Germinal center (tissue), 1 donor: Measurements from ENCODE around the gene CERS4.
"Not testable (repeated sequence)": the region's sequence is repeated elsewhere in the genome, so short reads cannot be mapped to it uniquely, and the experiment has no call there.

ENCODE experiments used
- DNase-seq: peaks from one replicate; pipeline ENCODE4 v3.0.0; 2012; ENCODE audit warnings: mixed read lengths, low spot score

CERS4 gene

GRCh38 chr19:8210421-8211101 lies 1.4 kb downstream of the CERS4 start:
- peak; percentile 83 for DNase-seq

- DNase-seq = no peak
Observed at GRCh38 chr19:8212212-8212611, 3.0 kb downstream of the CERS4 start.

- DNase-seq = no peak
Observed at GRCh38 chr19:8212916-8213315, 3.7 kb downstream of the CERS4 start.

GRCh38 chr19:8213827-8214672 lies 4.9 kb downstream of the CERS4 start:
- no peak for DNase-seq

GRCh38 chr19:8214802-8215201 lies 5.6 kb downstream of the CERS4 start:
- DNase-seq = no peak

GRCh38 chr19:8215783-8216182 lies 6.6 kb downstream of the CERS4 start:
- no peak for DNase-seq

- DNase-seq = no peak
Observed at GRCh38 chr19:8216357-8216756, 7.2 kb downstream of the CERS4 start.

- DNase-seq = not testable (repeated sequence)
Observed at GRCh38 chr19:8218127-8218526, 9.0 kb downstream of the CERS4 start.

GRCh38 chr19:8220481-8220880 lies 11.3 kb downstream of the CERS4 start:
- no peak for DNase-seq

GRCh38 chr19:8221161-8221560 lies 12.0 kb downstream of the CERS4 start:
- DNase-seq = no peak

- not testable (repeated sequence) for DNase-seq
Observed at GRCh38 chr19:8223442-8223841, 14.3 kb downstream of the CERS4 start.

- DNase-seq = no peak
Observed at GRCh38 chr19:8224394-8225145, 15.4 kb downstream of the CERS4 start.

GRCh38 chr19:8231073-8231604 lies 22.0 kb downstream of the CERS4 start:
- DNase-seq = no peak

GRCh38 chr19:8233370-8233769 lies 24.2 kb downstream of the CERS4 start:
- DNase-seq = no peak

- no peak for DNase-seq
Observed at GRCh38 chr19:8237026-8237425, 27.9 kb downstream of the CERS4 start.

- DNase-seq = no peak
Observed at GRCh38 chr19:8238251-8238650, 29.1 kb downstream of the CERS4 start.

- no peak for DNase-seq
Observed at GRCh38 chr19:8239528-8240273, 30.5 kb downstream of the CERS4 start.

GRCh38 chr19:8240274-8241229 lies 31.4 kb downstream of the CERS4 start:
- peak; percentile 28 for DNase-seq

- DNase-seq = no peak
Observed at GRCh38 chr19:8241646-8242045, 32.5 kb downstream of the CERS4 start.

- DNase-seq = no peak
Observed at GRCh38 chr19:8242211-8242821, 33.1 kb downstream of the CERS4 start.
